ENCODE results near the gene C5.
A peak's percentile ranks its signal among the peaks of the same experiment; 100 is the strongest.
"Not testable (repeated sequence)": the region's sequence is repeated elsewhere in the genome, so short reads cannot be mapped to it uniquely, and the experiment has no call there.

C5 gene
- total RNA-seq: 9.1 to 25.6 (median 14.9) reads per million in 18 experiments

GRCh38 chr9:121050128-121050988, at the start of gene C5:
Gene C5, minus strand, starts transcription at chr9:121050275. Its CDS starts 29 bp downstream, at chr9:121050246.
- DNase-seq: no peak

- no peak for DNase-seq
These were observed 48.6 kb upstream of the C5 start for GRCh38 chr9:121098567-121099198.

GRCh38 chr9:121095057-121095456, 45.0 kb upstream of the C5 start:
- no peak for DNase-seq

- DNase-seq: not testable (repeated sequence)
These were observed 40.7 kb upstream of the C5 start for GRCh38 chr9:121090743-121091142.

GRCh38 chr9:121088576-121088975, 38.5 kb upstream of the C5 start:
- peak in 1 of 2 donors; percentile 22 for DNase-seq

GRCh38 chr9:121085661-121086060, 35.6 kb upstream of the C5 start:
- no peak for DNase-seq

- DNase-seq: peak; percentile 9 to 15
These were observed 32.0 kb upstream of the C5 start for GRCh38 chr9:121082075-121082474.

- peak; percentile 51 to 64 for DNase-seq
These were observed 25.4 kb upstream of the C5 start for GRCh38 chr9:121075251-121076036.

GRCh38 chr9:121074370-121075250, 24.5 kb upstream of the C5 start, which contains the start of gene CNTRL:
Gene CNTRL, plus strand, starts transcription at chr9:121074955. Its CDS starts 13,372 bp downstream, at chr9:121088327.
- DNase-seq: peak; percentile 93 to 94

GRCh38 chr9:121073038-121073437, 23.0 kb upstream of the C5 start:
- peak; percentile 87 to 89 for DNase-seq

GRCh38 chr9:121071756-121072421, 21.8 kb upstream of the C5 start:
- DNase-seq: peak; percentile 45 to 78

- DNase-seq: peak in 1 of 2 donors; percentile 22
These were observed 21.3 kb upstream of the C5 start for GRCh38 chr9:121071370-121071755.

GRCh38 chr9:121069396-121069795, 19.3 kb upstream of the C5 start:
- DNase-seq: peak; percentile 37 to 65

GRCh38 chr9:121067640-121068039, 17.6 kb upstream of the C5 start:
- DNase-seq: peak; percentile 46 to 55

- no peak for DNase-seq
These were observed 16.8 kb upstream of the C5 start for GRCh38 chr9:121066850-121067249.

- DNase-seq: peak; percentile 66 to 75
These were observed 10.0 kb upstream of the C5 start for GRCh38 chr9:121059998-121060636.

- no peak for DNase-seq
These were observed 9.4 kb upstream of the C5 start for GRCh38 chr9:121059513-121059912.

- DNase-seq: no peak
These were observed 7.7 kb upstream of the C5 start for GRCh38 chr9:121057821-121058220.

GRCh38 chr9:121055642-121056143, 5.6 kb upstream of the C5 start:
- DNase-seq: no peak

GRCh38 chr9:121053544-121053943, 3.5 kb upstream of the C5 start:
- DNase-seq: no peak

- DNase-seq: no peak
These were observed 1.5 kb downstream of the C5 start for GRCh38 chr9:121048618-121049017.

Measured in inflammatory macrophage (primary cell).